ENCODE results near the gene POU2AF1.

DNA sequence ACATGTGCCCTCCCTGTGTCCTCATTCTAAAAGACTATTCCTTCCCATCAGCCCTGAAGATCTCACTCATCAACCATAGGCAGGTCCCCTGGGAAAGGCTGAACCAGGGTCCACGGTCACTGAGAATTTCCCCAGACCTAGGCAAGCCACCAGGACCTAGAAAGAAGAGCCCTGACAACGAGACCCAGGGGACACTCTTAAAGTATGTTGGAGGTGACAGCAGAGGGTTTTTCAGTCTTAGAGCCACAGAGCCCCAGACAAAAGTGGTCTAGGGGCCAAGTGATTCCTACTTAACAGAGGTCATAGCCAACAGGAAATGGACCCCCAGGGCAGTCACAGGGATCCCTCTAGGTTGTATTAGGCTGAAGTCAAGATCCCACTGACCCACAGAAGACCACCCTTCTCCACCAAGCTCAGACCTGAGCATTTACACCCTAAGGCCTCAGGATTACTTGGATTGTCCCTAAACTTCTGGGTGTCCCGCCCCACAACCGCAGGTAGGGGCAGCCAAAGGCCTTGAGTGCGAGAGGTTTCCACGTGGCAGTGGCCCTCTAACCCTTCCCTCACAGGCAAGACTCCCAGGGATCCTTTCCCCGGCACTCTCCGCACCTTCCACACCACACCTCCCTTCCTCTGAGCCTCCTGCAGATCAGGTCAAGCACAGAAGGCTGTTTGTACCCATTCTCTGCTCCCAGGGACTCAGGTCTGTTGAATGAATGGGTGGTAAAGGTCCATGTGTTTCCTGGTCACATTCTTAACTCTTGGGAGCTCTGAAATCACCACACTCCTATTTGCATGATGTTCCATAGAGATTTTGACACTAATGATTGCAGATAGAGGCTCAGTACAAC, 12.3 kb downstream of the POU2AF1 start:
- no peak for TF ChIP-seq FOXM1 (IDR thresholded peaks at IDR 0.05; ENCODE audit: borderline replicate concordance)
- no peak for TF ChIP-seq HDGF (IDR thresholded peaks at IDR 0.05; ENCODE audit: borderline replicate concordance)
- TF ChIP-seq ELF4 (IDR thresholded peaks at IDR 0.05): no peak
- no peak for TF ChIP-seq SP1 (IDR thresholded peaks at IDR 0.05)

Data from HEK293T (cell line).